Glutamatergic neuron (in vitro differentiated cells): ENCODE measurements around the gene MAPT. TPM values are rescaled to one million over a fixed set of nuclear protein-coding genes. Genes with fewer than 3 reads are reported as not detected.
A peak's percentile ranks its signal among the peaks of the same experiment; 100 is the strongest.

ENCODE experiments used
- DNase-seq: peaks from one replicate; pipeline ENCODE4 v3.0.0; 2022
- H3K27ac Mint-ChIP-seq: one replicate; pipeline ENCODE4 v1.8.0; 2020; ENCODE audit warnings: mild to moderate bottlenecking, mixed read lengths, inconsistent platforms; ENCODE audit not compliant: unreplicated experiment
- H3K27me3 Mint-ChIP-seq: one replicate; pipeline ENCODE4 v1.8.0; 2020; ENCODE audit warnings: mild to moderate bottlenecking, moderate library complexity, mixed read lengths, inconsistent platforms; ENCODE audit not compliant: unreplicated experiment
- H3K36me3 Mint-ChIP-seq: one replicate; pipeline ENCODE4 v1.8.0; 2020; ENCODE audit warnings: mild to moderate bottlenecking, mixed read lengths, inconsistent platforms; ENCODE audit not compliant: unreplicated experiment
- H3K4me1 Mint-ChIP-seq: one replicate; pipeline ENCODE4 v1.8.0; 2020; ENCODE audit warnings: mild to moderate bottlenecking, low read depth, mixed read lengths, inconsistent platforms; ENCODE audit not compliant: unreplicated experiment
- H3K4me3 Mint-ChIP-seq: one replicate; pipeline ENCODE4 v1.8.0; 2020; ENCODE audit warnings: mild to moderate bottlenecking, mixed read lengths, inconsistent platforms; ENCODE audit not compliant: unreplicated experiment
- H3K9me3 Mint-ChIP-seq: one replicate; pipeline ENCODE4 v1.8.0; 2020; ENCODE audit warnings: mild to moderate bottlenecking, moderate library complexity, mixed read lengths, inconsistent platforms; ENCODE audit not compliant: unreplicated experiment
- CTCF ChIP-seq: fragments of 200-600 bp; sonication (generic); IDR thresholded peaks from one replicate; pipeline ENCODE4 v1.5.0; 2021; ENCODE audit not compliant: partially characterized antibody, unreplicated experiment
- total RNA-seq: library from RNA; stranded (reverse); fragmentation: NEBNext Ultra II Directional; extraction: Animal tissue kit (Norgen Biotek cat#: 25700); gene quantifications from one replicate; pipeline ENCODE4 v1.2.1, GENCODE V29; 2021; ENCODE audit not compliant: unreplicated experiment

Gene MAPT
- total RNA-seq, 1 donor from 2014 or later, result 123 TPM

- Mint-ChIP-seq H3K36me3 (peaks cover 5% of the 10 kb centered on the region), H3K4me3 (no peak overlapping the region), H3K27me3 (peaks cover 12% of the 10 kb centered on the region), H3K9me3 (peaks cover 11% of the 10 kb centered on the region), H3K4me1 (peaks cover 41% of the 10 kb centered on the region), H3K27ac (peak overlapping the region; percentile 49)
- DNase-seq, result no peak
- TF ChIP-seq CTCF, result no peak
These were observed 130.7 kb downstream of the MAPT start for GRCh38 chr17:46025060-46025459.

GRCh38 chr17:46025510-46026165, 131.3 kb downstream of the MAPT start:
- H3K4me1 Mint-ChIP-seq, result peaks cover 44% of the 10 kb centered on the region
- peak overlapping the region; percentile 49 for H3K27ac Mint-ChIP-seq
- TF ChIP-seq CTCF, result no peak
- H3K27me3 Mint-ChIP-seq, result peaks cover 15% of the 10 kb centered on the region
- H3K4me3 Mint-ChIP-seq, result peak overlapping the region; percentile 1
- no peak for DNase-seq
- peaks cover 16% of the 10 kb centered on the region for H3K9me3 Mint-ChIP-seq
- no peaks in the 10 kb centered on the region for H3K36me3 Mint-ChIP-seq

- Mint-ChIP-seq H3K4me1 (peaks cover 48% of the 10 kb centered on the region), H3K36me3 (no peaks in the 10 kb centered on the region), H3K4me3 (no peak overlapping the region), H3K9me3 (peaks cover 16% of the 10 kb centered on the region), H3K27ac (peak overlapping the region; percentile 48), H3K27me3 (peaks cover 16% of the 10 kb centered on the region)
- no peak for TF ChIP-seq CTCF
- no peak for DNase-seq
These were observed 132.1 kb downstream of the MAPT start for GRCh38 chr17:46026166-46027047.

GRCh38 chr17:46027048-46027975, 133.0 kb downstream of the MAPT start:
- no peaks in the 10 kb centered on the region for H3K36me3 Mint-ChIP-seq
- TF ChIP-seq CTCF, result no peak
- H3K4me3 Mint-ChIP-seq, result peak overlapping the region; percentile 13
- H3K9me3 Mint-ChIP-seq, result peaks cover 16% of the 10 kb centered on the region
- no peak for DNase-seq
- H3K27ac Mint-ChIP-seq, result peak overlapping the region; percentile 59
- peaks cover 48% of the 10 kb centered on the region for H3K4me1 Mint-ChIP-seq
- H3K27me3 Mint-ChIP-seq, result peaks cover 16% of the 10 kb centered on the region
